ENCODE data around the gene TNFSF8. TPM values are rescaled to one million over a fixed set of nuclear protein-coding genes. Genes with fewer than 3 reads are reported as not detected.

Gene TNFSF8
- polyA plus RNA-seq, 6 donors from 2014 or later: 0.42 to 9.5 (median 7.0) TPM

DNA sequence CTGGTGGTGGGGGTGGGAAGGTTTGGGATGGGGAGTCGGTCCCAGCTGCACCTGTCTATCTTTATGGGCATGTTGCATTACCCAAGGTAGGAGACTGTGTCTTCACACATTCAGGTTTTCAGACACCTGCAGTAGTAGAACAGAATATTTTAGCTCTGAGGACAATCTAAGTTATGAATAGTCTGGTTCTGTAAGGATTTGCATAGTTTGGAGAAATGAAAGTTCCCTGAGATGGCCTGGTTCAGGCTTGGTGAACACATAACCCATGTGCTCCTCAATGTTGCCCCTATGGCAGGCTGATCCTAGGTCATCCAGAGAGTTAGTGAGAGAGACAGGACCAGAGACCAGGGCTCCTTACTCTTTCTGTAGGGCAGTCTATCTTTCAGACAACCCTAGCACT is 20.7 kb downstream of the TNFSF8 start:
- no peaks in the 10 kb centered on the region for H3K9me3 Mint-ChIP-seq
- ATAC-seq (ENCODE audit: low read depth in 2 of 2) (peak; percentile 79 to 82), DNase-seq (peak; percentile 39)
- H3K27me3 Mint-ChIP-seq: no peaks in the 10 kb centered on the region
- peaks cover 41 to 46% (median 42%) of the 10 kb centered on the region in 3 donors for H3K4me1 Mint-ChIP-seq
- peak overlapping the region in 6 of 8 donors; percentile 30 to 80 (median 58) for H3K4me3 Mint-ChIP-seq
- H3K27ac Mint-ChIP-seq: peak overlapping the region; percentile 5 to 89 (median 70)
- peaks cover 0 to 5% of the 10 kb centered on the region in 2 donors for H3K36me3 Mint-ChIP-seq

DNA sequence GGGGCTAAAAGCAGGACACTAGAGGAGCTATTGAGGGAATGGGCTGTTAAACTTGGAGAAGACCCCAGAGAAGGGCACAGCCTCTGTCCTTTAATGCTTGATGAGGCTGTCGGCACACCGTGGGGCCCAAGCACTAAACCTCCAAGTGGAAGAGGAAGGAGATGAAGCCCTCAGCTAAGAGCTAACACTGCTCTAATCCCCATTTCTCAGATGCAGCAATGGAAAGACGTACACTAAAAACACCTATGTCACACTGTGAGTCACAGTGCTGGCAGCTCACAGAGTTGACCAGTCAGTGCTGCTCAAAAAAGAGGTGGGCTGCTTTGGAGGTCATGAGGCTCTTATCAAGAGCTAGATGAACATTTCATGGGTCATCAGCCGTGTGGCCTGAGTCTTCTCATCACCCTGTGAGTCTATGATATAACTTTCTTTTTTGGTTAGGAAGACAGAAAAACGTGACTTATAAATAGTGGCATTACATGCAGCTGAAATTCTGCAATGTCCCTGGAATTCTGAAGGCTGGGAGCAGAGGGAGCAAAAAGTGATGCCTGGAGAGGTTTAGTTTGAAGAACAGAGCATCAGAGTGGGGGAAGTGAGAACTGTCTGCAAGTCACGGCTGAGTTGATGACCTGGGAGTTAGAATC is 21.5 kb downstream of the TNFSF8 start:
- peak overlapping the region in 4 of 6 donors; percentile 31 to 75 (median 39) for H3K27ac Mint-ChIP-seq
- no peak for DNase-seq
- H3K4me1 Mint-ChIP-seq: peaks cover 41 to 46% (median 41%) of the 10 kb centered on the region in 3 donors
- no peak for ATAC-seq (ENCODE audit: low read depth in 2 of 2)
- H3K36me3 Mint-ChIP-seq: peaks cover 0 to 7% of the 10 kb centered on the region in 2 donors
- no peaks in the 10 kb centered on the region for H3K27me3 Mint-ChIP-seq
- peak overlapping the region in 7 of 8 donors; percentile 15 to 80 (median 57) for H3K4me3 Mint-ChIP-seq
- H3K9me3 Mint-ChIP-seq: no peaks in the 10 kb centered on the region

DNA sequence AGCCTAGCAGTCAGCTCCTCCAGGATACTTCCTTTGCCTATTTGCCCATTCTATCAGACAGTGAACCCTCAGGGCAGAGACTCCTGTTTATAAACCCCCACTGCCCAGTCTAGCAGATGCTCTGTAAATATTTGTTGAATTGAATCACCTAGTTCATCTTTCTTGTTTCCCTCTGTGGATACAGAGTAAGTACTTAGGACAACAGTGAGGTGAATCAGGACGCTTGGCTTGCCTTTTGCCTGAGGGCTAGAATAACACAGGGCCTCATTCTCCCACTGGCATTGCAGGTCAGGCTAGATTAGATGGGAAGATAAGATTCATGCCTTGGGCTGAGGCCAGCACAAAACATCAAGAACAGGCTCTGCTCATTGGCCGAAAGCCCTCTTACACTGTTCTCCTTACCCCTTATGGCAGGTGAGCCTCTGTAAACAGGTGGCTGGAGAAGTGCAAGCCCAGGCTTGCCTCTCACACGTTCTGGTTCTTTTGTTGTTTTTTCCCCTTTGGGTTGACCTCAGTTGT is 22.2 kb downstream of the TNFSF8 start:
- no peaks in the 10 kb centered on the region for H3K9me3 Mint-ChIP-seq
- peak overlapping the region in 4 of 8 donors; percentile 52 to 80 (median 67) for H3K4me3 Mint-ChIP-seq
- DNase-seq (no peak), ATAC-seq (ENCODE audit: low read depth in 2 of 2) (no peak)
- H3K27ac Mint-ChIP-seq: peak overlapping the region in 3 of 6 donors; percentile 31 to 76 (median 48)
- H3K27me3 Mint-ChIP-seq: no peaks in the 10 kb centered on the region
- H3K4me1 Mint-ChIP-seq: peaks cover 41 to 48% (median 41%) of the 10 kb centered on the region in 3 donors
- peaks cover 7 to 10% of the 10 kb centered on the region in 2 donors for H3K36me3 Mint-ChIP-seq

GRCh38 chr9:114906922-114907571 is 23.3 kb downstream of the TNFSF8 start:
- Mint-ChIP-seq H3K4me3 (no peak overlapping the region), H3K36me3 (peaks cover 11 to 13% of the 10 kb centered on the region in 2 donors), H3K27me3 (no peaks in the 10 kb centered on the region), H3K9me3 (no peaks in the 10 kb centered on the region), H3K4me1 (peaks cover 41 to 59% (median 41%) of the 10 kb centered on the region in 3 donors), H3K27ac (no peak overlapping the region)
- ATAC-seq (ENCODE audit: low read depth in 2 of 2) (no peak), DNase-seq (no peak)

DNA sequence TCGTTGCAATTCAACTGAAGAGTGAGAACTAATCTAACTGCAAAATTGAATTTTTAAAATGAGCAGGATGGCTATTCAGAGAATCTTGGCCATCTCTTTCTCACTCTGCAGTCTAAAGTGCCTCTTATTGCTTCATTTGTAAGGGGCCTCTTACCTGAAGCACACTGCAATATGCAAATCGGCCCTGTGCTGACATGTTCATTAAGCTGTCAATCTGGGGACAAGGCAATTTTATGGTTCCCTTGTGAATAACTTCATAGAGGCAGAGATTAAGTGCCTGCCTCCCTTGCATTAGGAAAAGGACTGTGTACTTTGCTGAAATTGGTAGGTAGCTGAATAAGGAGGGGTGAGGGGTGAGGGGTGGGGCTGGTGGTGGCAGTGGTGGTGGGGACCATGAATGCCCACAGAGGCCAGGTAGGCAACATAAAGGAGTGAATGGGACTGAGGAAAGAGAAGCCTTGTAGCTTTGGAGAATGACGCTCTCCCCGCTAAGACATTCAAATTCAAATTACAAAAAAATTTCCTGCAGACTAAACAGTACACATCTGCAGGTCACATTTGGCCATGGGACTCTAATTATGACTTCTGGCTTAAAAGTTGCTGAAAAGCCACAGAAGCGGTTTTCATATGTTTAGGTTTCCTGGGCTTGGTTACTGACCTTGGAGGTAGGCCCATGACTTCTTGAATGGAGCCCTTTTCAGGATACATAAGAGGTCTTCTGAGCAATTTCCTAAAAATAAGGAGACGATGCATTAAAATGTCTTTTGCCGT is 25.0 kb downstream of the TNFSF8 start:
- Mint-ChIP-seq H3K27me3 (no peaks in the 10 kb centered on the region), H3K36me3 (peaks cover 11 to 17% of the 10 kb centered on the region in 2 donors), H3K27ac (peak overlapping the region in 1 of 6 donors; percentile 64), H3K9me3 (no peaks in the 10 kb centered on the region), H3K4me1 (peaks cover 37 to 52% (median 37%) of the 10 kb centered on the region in 3 donors), H3K4me3 (no peak overlapping the region)
- DNase-seq (no peak), ATAC-seq (ENCODE audit: low read depth in 2 of 2) (no peak)

- no peaks in the 10 kb centered on the region for H3K9me3 Mint-ChIP-seq
- no peak for ATAC-seq (ENCODE audit: low read depth in 2 of 2)
- H3K4me3 Mint-ChIP-seq: no peak overlapping the region
- no peaks in the 10 kb centered on the region for H3K27me3 Mint-ChIP-seq
- peak overlapping the region in 1 of 6 donors; percentile 74 for H3K27ac Mint-ChIP-seq
- H3K4me1 Mint-ChIP-seq: peaks cover 13 to 28% (median 15%) of the 10 kb centered on the region in 3 donors
- H3K36me3 Mint-ChIP-seq: peaks cover 11 to 17% of the 10 kb centered on the region in 2 donors
- no peak for DNase-seq
These were observed 27.4 kb downstream of the TNFSF8 start for GRCh38 chr9:114902786-114903524.

DNA sequence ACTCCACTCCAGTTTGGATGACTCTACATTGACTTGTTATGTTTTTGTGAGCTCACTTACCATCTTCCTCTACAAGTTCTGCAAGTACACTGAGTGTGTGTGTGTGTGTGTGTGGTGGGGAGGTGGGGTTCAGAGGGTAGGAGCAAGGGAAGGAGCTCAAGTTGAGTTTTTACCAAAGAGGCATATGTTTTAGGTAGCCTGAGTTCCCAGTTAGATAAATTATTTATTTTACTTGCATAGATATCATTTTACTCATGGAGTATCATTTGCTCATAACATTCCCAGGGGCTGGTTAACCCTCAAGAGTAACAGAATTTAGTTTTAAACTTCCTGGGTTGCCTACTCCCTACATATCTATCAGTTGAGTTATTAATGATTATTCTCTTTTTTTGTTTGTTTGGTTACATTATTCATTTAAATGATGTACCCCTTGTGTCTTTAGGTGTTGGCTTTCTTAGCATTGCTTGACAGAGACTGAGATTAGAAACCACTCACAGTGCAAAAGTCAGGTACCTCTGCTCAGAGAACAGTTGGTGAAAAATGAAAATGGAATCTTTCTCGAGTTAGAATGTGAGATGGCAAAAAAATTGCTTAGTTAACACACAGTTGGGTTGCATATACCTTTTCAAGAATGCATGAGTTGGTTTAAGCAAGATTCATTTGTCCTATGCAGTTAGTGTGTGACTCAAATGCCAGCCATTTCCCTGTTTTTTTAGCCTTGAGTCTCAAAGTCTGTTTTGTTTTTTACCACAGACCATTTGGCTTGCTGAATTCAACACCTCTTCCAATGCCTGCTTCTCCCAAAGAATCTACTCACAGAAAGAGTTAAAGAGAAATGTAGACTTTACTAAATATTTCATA is 29.2 kb downstream of the TNFSF8 start:
- ATAC-seq (ENCODE audit: low read depth in 2 of 2): no peak
- Mint-ChIP-seq H3K4me3 (no peak overlapping the region), H3K4me1 (peaks cover 0 to 15% (median 4%) of the 10 kb centered on the region in 3 donors), H3K27me3 (no peaks in the 10 kb centered on the region), H3K9me3 (no peaks in the 10 kb centered on the region), H3K36me3 (peaks cover 11 to 17% of the 10 kb centered on the region in 2 donors), H3K27ac (peak overlapping the region in 2 of 6 donors; percentile 32 to 47)
- DNase-seq: no peak

DNA sequence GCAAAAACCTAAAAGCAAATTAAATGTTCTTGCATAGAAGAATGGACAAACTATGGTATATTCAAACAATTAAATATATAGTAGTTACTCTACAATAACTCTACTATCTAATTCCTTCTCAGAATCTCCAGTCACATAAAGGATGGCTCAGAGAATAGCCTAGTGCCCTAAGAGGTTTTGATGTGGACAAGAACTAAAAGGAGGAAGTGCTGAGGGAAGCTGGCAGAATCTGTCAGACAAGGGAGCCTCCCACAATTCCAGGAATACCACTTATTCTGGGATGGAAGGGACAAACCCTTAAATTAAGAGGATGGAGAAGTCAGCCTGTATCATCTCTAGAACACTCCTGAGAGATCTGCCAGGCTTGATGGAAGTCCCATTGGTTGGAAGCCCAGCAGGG is 30.4 kb downstream of the TNFSF8 start:
- no peak overlapping the region for H3K27ac Mint-ChIP-seq
- H3K36me3 Mint-ChIP-seq: peaks cover 11 to 17% of the 10 kb centered on the region in 2 donors

DNA sequence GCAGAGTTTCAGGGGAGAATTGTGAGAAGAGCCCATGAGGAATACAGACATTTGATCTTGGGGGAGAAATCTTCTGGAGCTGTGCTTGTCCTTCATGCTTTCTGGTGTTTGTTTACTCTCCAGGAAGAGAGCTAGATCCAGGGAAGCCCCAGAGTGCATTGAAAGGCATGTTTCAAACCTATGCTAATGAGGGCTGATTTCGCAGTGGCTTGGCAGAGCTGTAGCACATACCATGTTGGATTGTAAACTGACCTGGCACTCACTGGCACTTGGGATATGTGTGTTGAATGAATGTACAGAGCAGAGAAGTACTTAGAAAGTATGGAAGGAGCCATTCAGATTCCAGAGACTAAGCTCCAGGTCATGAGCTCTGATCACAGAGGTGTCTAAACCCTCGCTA is 30.9 kb downstream of the TNFSF8 start:
- Mint-ChIP-seq H3K27ac (no peak overlapping the region), H3K9me3 (no peaks in the 10 kb centered on the region), H3K27me3 (no peaks in the 10 kb centered on the region), H3K4me3 (no peak overlapping the region), H3K4me1 (peaks cover 14 to 31% (median 19%) of the 10 kb centered on the region in 3 donors), H3K36me3 (peaks cover 11 to 17% of the 10 kb centered on the region in 2 donors)
- DNase-seq (no peak), ATAC-seq (ENCODE audit: low read depth in 2 of 2) (no peak)

More for the DNA sequence above, 30.4 kb downstream of the TNFSF8 start:
- no peak for DNase-seq
- ATAC-seq (ENCODE audit: low read depth in 2 of 2): no peak
- Mint-ChIP-seq H3K9me3 (no peaks in the 10 kb centered on the region), H3K27me3 (no peaks in the 10 kb centered on the region), H3K4me1 (peaks cover 9 to 26% (median 13%) of the 10 kb centered on the region in 3 donors), H3K4me3 (no peak overlapping the region)

GRCh38 chr9:114898741-114899140 is 31.6 kb downstream of the TNFSF8 start:
- Mint-ChIP-seq H3K4me1 (peaks cover 21 to 38% (median 26%) of the 10 kb centered on the region in 3 donors), H3K27ac (no peak overlapping the region), H3K9me3 (peaks cover 0 to 2% (median 0%) of the 10 kb centered on the region in 7 donors), H3K36me3 (peaks cover 10 to 13% of the 10 kb centered on the region in 2 donors), H3K4me3 (no peak overlapping the region), H3K27me3 (no peaks in the 10 kb centered on the region)
- ATAC-seq (ENCODE audit: low read depth in 2 of 2) (peak; percentile 98 to 100), DNase-seq (peak; percentile 78)

GRCh38 chr9:114897196-114897595 is 33.2 kb downstream of the TNFSF8 start:
- ATAC-seq (ENCODE audit: low read depth in 2 of 2) (no peak), DNase-seq (no peak)
- H3K4me3 Mint-ChIP-seq: no peak overlapping the region
- H3K9me3 Mint-ChIP-seq: peaks cover 0 to 5% (median 0%) of the 10 kb centered on the region in 7 donors
- H3K27ac Mint-ChIP-seq: no peak overlapping the region
- peaks cover 0 to 5% of the 10 kb centered on the region in 2 donors for H3K36me3 Mint-ChIP-seq
- no peaks in the 10 kb centered on the region for H3K27me3 Mint-ChIP-seq
- H3K4me1 Mint-ChIP-seq: peaks cover 31 to 41% (median 34%) of the 10 kb centered on the region in 3 donors

- no peak overlapping the region for H3K4me3 Mint-ChIP-seq
- H3K36me3 Mint-ChIP-seq: peaks cover 0 to 2% of the 10 kb centered on the region in 2 donors
- no peaks in the 10 kb centered on the region for H3K27me3 Mint-ChIP-seq
- no peak for ATAC-seq (ENCODE audit: low read depth in 2 of 2)
- H3K4me1 Mint-ChIP-seq: peaks cover 31 to 40% (median 37%) of the 10 kb centered on the region in 3 donors
- H3K27ac Mint-ChIP-seq: no peak overlapping the region
- peaks cover 0 to 7% (median 2%) of the 10 kb centered on the region in 7 donors for H3K9me3 Mint-ChIP-seq
- no peak for DNase-seq
These were observed 34.0 kb downstream of the TNFSF8 start for GRCh38 chr9:114896344-114896743.
